Naive B cell (primary cell): ENCODE measurements around the gene ZNF396. TPM values are rescaled to one million over a fixed set of nuclear protein-coding genes. Genes with fewer than 3 reads are reported as not detected.

ENCODE experiments used
- ATAC-seq, 2 donors: fragments of 150-1000 bp; cut with Tn5 transposase; 2 replicates each; pipeline ENCODE4 v1.10.0; 2021; ENCODE audit warnings: low read depth in 2 of 2, mild to moderate bottlenecking in 2 of 2, moderate library complexity in 2 of 2
- DNase-seq: peaks from one replicate; pipeline ENCODE4 v3.0.0; 2022
- H3K27ac Mint-ChIP-seq, 6 donors: one replicate each; pipeline ENCODE4 v1.8.0; 2020 to 2022; ENCODE audit warnings: mild to moderate bottlenecking in 6 of 6, mixed read lengths in 6 of 6, moderate library complexity in 5 of 6, inconsistent platforms in 2 of 6
- H3K27me3 Mint-ChIP-seq, 3 donors: one replicate each; pipeline ENCODE4 v1.8.0; 2021 to 2022; ENCODE audit warnings: mixed read lengths in 3 of 3, mild to moderate bottlenecking in 1 of 3
- H3K36me3 Mint-ChIP-seq, 2 donors: one replicate each; pipeline ENCODE4 v1.8.0; 2020 to 2022; ENCODE audit warnings: mixed read lengths in 2 of 2, inconsistent platforms in 1 of 2, mild to moderate bottlenecking in 1 of 2
- H3K4me1 Mint-ChIP-seq, 3 donors: one replicate each; pipeline ENCODE4 v1.8.0; 2020 to 2022; ENCODE audit warnings: mixed read lengths in 3 of 3, inconsistent platforms in 1 of 3, mild to moderate bottlenecking in 1 of 3, moderate library complexity in 1 of 3
- H3K4me3 Mint-ChIP-seq, 8 donors: one replicate each; pipeline ENCODE4 v1.8.0; 2020 to 2022; ENCODE audit warnings: mild to moderate bottlenecking in 8 of 8, mixed read lengths in 8 of 8, moderate library complexity in 8 of 8, inconsistent platforms in 2 of 8
- H3K9me3 Mint-ChIP-seq, 7 donors: one replicate each; pipeline ENCODE4 v1.8.0; 2020 to 2022; ENCODE audit warnings: mixed read lengths in 7 of 7, mild to moderate bottlenecking in 5 of 7, inconsistent platforms in 2 of 7, moderate library complexity in 1 of 7
- polyA plus RNA-seq, 6 donors: library from polyadenylated mRNA; unstranded; fragments of 300-500 nt; fragmentation: Illumina TruSeq; gene quantifications; one replicate each; pipeline ENCODE4 v1.2.3, GENCODE V29; 2021; ENCODE audit warnings: low read depth in 6 of 6

Gene ZNF396
- polyA plus RNA-seq, 6 donors from 2014 or later: 0.21 to 0.90 (median 0.66) TPM; not detected in 2

DNA sequence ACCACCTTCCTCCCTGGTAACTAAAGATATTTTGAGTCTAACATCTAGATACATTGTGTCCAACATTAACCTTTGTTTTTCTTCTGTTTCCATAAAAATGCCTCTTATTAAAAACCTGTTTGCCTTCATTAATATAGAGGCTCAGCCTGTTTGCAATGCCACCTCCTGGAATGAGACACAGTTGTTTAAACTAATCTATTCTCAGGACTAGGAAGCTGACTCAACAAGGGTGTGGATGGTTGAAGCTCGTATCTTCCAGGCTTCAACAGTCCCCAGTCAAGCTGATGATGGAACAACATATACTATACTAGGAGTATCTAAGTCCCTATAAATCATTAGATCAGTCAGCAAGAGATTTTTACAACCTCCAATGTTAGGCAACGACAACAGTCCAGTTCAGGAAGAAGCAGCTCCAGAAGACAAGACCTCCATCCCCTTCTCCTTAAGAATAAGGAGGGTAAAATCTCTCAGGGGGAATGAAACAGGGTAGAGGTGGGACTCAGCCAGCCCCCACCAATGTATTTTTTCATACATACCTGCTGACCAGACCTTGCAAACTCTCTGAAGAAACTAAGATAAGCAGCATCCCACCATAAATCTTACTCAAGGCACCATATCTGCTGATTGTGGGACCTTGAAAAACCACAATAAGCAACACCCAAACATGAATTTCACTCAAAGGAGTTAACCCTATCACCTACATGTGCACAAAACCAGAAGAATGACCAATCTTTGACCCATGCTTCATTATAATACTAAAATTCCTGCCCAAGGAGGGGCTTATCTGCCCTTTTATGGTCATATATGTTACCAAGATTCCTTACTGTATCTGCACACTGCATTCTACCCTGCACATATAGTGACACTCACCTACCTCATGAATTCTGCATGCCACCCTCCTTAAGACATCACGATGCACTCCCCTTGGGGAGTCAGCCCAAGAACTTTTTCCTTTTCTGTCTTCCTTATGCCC lies 54.4 kb downstream of the ZNF396 start:
- H3K4me3 Mint-ChIP-seq: no peak overlapping the region
- H3K36me3 Mint-ChIP-seq: no peaks in the 10 kb centered on the region
- ATAC-seq (no peak), DNase-seq (no peak)
- H3K9me3 Mint-ChIP-seq: peaks cover 0 to 1% (median 0%) of the 10 kb centered on the region in 7 donors
- H3K4me1 Mint-ChIP-seq: no peaks in the 10 kb centered on the region
- no peak overlapping the region for H3K27ac Mint-ChIP-seq
- no peaks in the 10 kb centered on the region for H3K27me3 Mint-ChIP-seq

Other genes with a start within 250 kb of the ZNF396 start
- 10 to 100 TPM in 3 of 6 donors, 1 to 10 TPM in 3; 7.7 to 18.1 (median 10.9) TPM for gene ZNF397, start 136.3 kb downstream of the ZNF396 start, polyA plus RNA-seq
- gene ZSCAN30, start 87.1 kb downstream of the ZNF396 start, polyA plus RNA-seq: 10 to 100 TPM in 1 of 6 donors, 1 to 10 TPM in 5; 4.5 to 11.3 (median 8.9) TPM
- 100 to 1,000 TPM in 5 of 6 donors, 10 to 100 TPM in 1; 73.9 to 137 (median 118) TPM for gene ZNF24, start 32.9 kb downstream of the ZNF396 start, polyA plus RNA-seq
- 10 to 100 TPM; 30.6 to 49.1 (median 34.2) TPM for gene INO80C, start 120.6 kb upstream of the ZNF396 start, polyA plus RNA-seq
- 10 to 100 TPM; 34.3 to 72.5 (median 42.7) TPM for gene GALNT1, start 204.4 kb upstream of the ZNF396 start, polyA plus RNA-seq